Calu3 (cell line): ENCODE data around the gene ARID3B. TPM values are rescaled to one million over a fixed set of nuclear protein-coding genes. Genes with fewer than 3 reads are reported as not detected.

Experiments used
- BruUV-seq: library from RNA; stranded (reverse); fragments of 400-500 nt; replicated peaks from 2 replicates; lab custom pipeline; 2021; lab: Mats Ljungman, UMichigan
- CTCF ChIA-PET: fragments of 300-600 bp; sonication (Branson Sonifier 250); formaldehyde crosslinking; loops from one replicate; lab custom pipeline; 2022; ENCODE audit warnings: antibody characterized with exemption; lab: Charles Lee
- DNase-seq: peaks from one replicate; pipeline ENCODE4 v3.0.0; 2022
- H3K27ac Mint-ChIP-seq: one replicate; pipeline ENCODE4 v1.8.0; 2022; ENCODE audit warnings: mixed read lengths; ENCODE audit not compliant: unreplicated experiment
- H3K27me3 Mint-ChIP-seq: one replicate; pipeline ENCODE4 v1.8.0; 2022; ENCODE audit warnings: mixed read lengths; ENCODE audit not compliant: unreplicated experiment
- H3K36me3 Mint-ChIP-seq: one replicate; pipeline ENCODE4 v1.8.0; 2022; ENCODE audit warnings: mild to moderate bottlenecking, moderate library complexity, mixed read lengths; ENCODE audit not compliant: insufficient read depth, unreplicated experiment
- H3K4me1 Mint-ChIP-seq: one replicate; pipeline ENCODE4 v1.8.0; 2022; ENCODE audit warnings: mild to moderate bottlenecking, low read depth, mixed read lengths; ENCODE audit not compliant: unreplicated experiment
- H3K4me3 Mint-ChIP-seq: one replicate; pipeline ENCODE4 v1.8.0; 2022; ENCODE audit warnings: mild to moderate bottlenecking, low read depth, moderate library complexity, mixed read lengths; ENCODE audit not compliant: unreplicated experiment
- H3K9me3 Mint-ChIP-seq: one replicate; pipeline ENCODE4 v1.8.0; 2022; ENCODE audit warnings: low read depth, mixed read lengths; ENCODE audit not compliant: unreplicated experiment
- intact Hi-C: fragments of 100-400 bp; cut with micrococcal nuclease; formaldehyde crosslinking; loops from one replicate; pipeline ENCODE4 v1.10.0; 2022; ENCODE audit not compliant: unreplicated experiment
- total RNA-seq: library from RNA; stranded (reverse); gene quantifications from 2 replicates; pipeline ENCODE4 v1.2.3, GENCODE V29; 2022
- TF ChIP-seq, protein P1 (sequence below): fragments of 200-600 bp; IDR thresholded peaks from one replicate; pipeline ENCODE4 v1.8.0; 2022; ENCODE audit warnings: antibody characterized with exemption; ENCODE audit not compliant: unreplicated experiment

ARID3B gene
- total RNA-seq, 1 experiment from 2014 or later = 10.6 TPM

DNA sequence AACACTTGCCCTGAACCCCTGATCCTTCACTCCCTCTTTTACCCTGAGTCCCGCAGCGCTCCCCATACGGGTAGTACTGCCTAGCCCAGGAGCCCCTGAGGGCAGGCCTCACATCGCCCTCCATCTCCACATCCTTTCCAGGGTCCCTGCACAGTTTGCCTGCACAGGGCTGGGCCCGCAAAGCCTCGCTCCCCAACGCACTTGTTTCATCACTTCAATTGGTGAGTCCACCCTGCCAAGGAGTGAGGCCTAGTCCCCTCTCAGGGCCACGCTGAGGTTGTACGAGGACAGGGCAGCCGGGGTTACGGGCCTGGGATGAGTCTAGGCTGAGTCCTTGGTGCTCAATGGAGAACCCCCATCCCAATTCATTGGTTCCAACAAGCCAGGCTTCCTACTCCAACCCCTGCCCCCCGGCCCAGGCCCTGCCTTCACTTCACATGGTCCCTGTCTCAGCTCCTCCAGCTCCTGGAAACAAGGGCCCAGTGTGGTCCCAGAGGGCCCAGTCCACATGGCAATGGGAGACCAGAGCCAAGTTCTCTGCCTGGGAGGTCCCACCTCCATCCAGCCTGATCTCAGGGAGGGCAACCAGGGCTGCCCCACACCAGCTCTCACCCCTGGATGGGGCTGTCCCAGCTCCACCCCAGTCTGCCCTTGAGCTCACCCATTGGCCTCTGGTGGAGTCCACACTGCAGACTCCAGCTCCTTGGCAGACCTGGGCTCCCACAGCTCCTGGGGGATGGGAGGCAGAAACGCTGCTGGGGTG lies 62.2 kb downstream of the ARID3B start:
- H3K9me3 Mint-ChIP-seq = no peaks in the 10 kb centered on the region
- no TSS peak for BruUV-seq
- peaks cover 19% of the 10 kb centered on the region for H3K27me3 Mint-ChIP-seq
- intact Hi-C loops = no loop called here
- H3K4me1 Mint-ChIP-seq = no peaks in the 10 kb centered on the region
- CTCF ChIA-PET = interaction anchor here (0.6 kb wide), 1 partner anchor 175 kb away, joined by 6 read pairs; no protein-coding TSS in a partner anchor
- no peak overlapping the region for H3K4me3 Mint-ChIP-seq
- TF ChIP-seq, protein P1, sequence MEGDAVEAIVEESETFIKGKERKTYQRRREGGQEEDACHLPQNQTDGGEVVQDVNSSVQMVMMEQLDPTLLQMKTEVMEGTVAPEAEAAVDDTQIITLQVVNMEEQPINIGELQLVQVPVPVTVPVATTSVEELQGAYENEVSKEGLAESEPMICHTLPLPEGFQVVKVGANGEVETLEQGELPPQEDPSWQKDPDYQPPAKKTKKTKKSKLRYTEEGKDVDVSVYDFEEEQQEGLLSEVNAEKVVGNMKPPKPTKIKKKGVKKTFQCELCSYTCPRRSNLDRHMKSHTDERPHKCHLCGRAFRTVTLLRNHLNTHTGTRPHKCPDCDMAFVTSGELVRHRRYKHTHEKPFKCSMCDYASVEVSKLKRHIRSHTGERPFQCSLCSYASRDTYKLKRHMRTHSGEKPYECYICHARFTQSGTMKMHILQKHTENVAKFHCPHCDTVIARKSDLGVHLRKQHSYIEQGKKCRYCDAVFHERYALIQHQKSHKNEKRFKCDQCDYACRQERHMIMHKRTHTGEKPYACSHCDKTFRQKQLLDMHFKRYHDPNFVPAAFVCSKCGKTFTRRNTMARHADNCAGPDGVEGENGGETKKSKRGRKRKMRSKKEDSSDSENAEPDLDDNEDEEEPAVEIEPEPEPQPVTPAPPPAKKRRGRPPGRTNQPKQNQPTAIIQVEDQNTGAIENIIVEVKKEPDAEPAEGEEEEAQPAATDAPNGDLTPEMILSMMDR = no peak
- no peak overlapping the region for H3K27ac Mint-ChIP-seq
- H3K36me3 Mint-ChIP-seq = no peaks in the 10 kb centered on the region
- DNase-seq = no peak

- CTCF ChIA-PET = interaction anchor here (0.6 kb wide), 2 partner anchors 174 to 286 kb away, joined by 3 to 6 read pairs; no protein-coding TSS in a partner anchor
- no peak overlapping the region for H3K27ac Mint-ChIP-seq
- peaks cover 28% of the 10 kb centered on the region for H3K27me3 Mint-ChIP-seq
- TF ChIP-seq, protein P1 = no peak
- no peaks in the 10 kb centered on the region for H3K4me1 Mint-ChIP-seq
- BruUV-seq = no TSS peak
- no peaks in the 10 kb centered on the region for H3K9me3 Mint-ChIP-seq
- no peak for DNase-seq
- no peaks in the 10 kb centered on the region for H3K36me3 Mint-ChIP-seq
- intact Hi-C loops = no loop called here
- no peak overlapping the region for H3K4me3 Mint-ChIP-seq
These were observed 63.0 kb downstream of the ARID3B start for GRCh38 chr15:74603789-74604705.

DNA sequence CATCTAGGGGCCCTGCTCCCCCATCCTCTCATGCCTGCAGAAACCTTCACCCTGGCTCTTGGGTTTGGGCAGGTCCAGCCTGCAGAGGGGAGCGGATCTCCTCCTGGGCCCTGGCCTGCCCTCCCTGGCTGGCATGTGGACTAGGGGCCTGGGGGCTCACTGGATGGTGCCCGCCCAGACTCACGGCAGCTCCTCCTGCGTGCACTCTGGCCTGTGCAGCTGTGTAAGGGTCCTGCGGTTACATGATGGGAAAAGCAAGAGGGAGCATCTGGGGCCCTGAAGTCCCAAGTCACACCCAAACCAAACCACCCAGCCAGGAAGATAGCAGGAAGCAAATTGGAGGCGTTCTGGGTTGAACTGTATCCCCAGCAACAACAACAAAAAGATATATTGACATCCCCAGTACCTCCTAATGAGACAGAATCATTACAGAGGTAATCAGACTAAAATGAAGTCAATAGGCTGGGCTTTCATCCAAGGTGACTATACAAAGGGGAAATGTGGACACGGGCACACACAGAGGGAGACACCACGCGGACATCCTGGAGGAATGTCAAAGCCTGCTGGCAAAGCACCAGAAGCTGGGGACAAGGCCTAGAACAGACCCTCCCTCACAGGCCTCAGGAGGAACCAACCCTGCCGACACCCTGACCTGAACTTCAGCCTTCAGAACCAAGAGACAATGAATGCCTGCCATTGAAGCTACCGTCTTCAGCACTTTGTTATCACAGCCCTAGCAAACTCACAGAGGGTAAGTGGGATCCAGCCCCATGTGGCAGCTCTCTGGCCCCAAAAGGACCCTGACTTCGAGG lies 64.2 kb downstream of the ARID3B start:
- Mint-ChIP-seq H3K36me3 (no peaks in the 10 kb centered on the region), H3K27ac (no peak overlapping the region), H3K4me1 (no peaks in the 10 kb centered on the region), H3K9me3 (no peaks in the 10 kb centered on the region), H3K27me3 (peaks cover 39% of the 10 kb centered on the region), H3K4me3 (no peak overlapping the region)
- TF ChIP-seq, protein P1 = no peak
- CTCF ChIA-PET = no interaction called here
- no peak for DNase-seq
- no TSS peak for BruUV-seq
- intact Hi-C loops = no loop called here

DNA sequence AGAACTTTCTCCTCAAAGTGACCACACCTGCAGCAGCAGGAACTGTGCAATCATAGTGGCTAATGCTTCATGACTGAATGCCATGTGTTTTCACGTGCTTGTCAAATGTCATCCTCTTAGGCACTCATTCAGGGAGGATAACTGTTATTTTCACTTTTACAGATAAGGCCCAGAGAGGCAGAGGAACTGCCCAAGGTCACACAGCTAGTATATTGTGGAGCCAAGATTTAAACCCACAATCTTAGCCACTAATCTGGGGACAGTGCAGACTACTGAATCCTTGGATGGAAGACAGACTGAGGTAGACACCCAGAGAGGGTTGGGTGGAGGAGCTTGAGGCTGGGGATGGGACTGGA lies 64.8 kb downstream of the ARID3B start:
- TF ChIP-seq, protein P1 = no peak
- H3K27me3 Mint-ChIP-seq = peaks cover 44% of the 10 kb centered on the region
- no TSS peak for BruUV-seq
- H3K4me1 Mint-ChIP-seq = no peaks in the 10 kb centered on the region
- CTCF ChIA-PET = no interaction called here
- no peaks in the 10 kb centered on the region for H3K36me3 Mint-ChIP-seq
- no peak for DNase-seq
- H3K4me3 Mint-ChIP-seq = no peak overlapping the region
- no peak overlapping the region for H3K27ac Mint-ChIP-seq
- intact Hi-C loops = no loop called here
- no peaks in the 10 kb centered on the region for H3K9me3 Mint-ChIP-seq
